UCSD-AML1 (cell line): Measurements from ENCODE around the gene NDST4.

Source experiments
- DNase-seq: peaks from one replicate; lab custom pipeline; 2025; ENCODE audit not compliant: unreplicated experiment; lab: John Stamatoyannopoulos, UW

Gene NDST4

GRCh38 chr4:114807759-114808404, 305.5 kb downstream of the NDST4 start:
- DNase-seq = peak; percentile 13

GRCh38 chr4:114807357-114807756, 306.1 kb downstream of the NDST4 start:
- DNase-seq = no peak

GRCh38 chr4:114791976-114792375, 321.4 kb downstream of the NDST4 start:
- no peak for DNase-seq

GRCh38 chr4:114785570-114785969, 327.9 kb downstream of the NDST4 start:
- no peak for DNase-seq

- DNase-seq = no peak
These were observed 330.2 kb downstream of the NDST4 start for GRCh38 chr4:114783215-114783595.

GRCh38 chr4:114782415-114783214, 330.8 kb downstream of the NDST4 start:
- DNase-seq = no peak

GRCh38 chr4:114780205-114780604, 333.2 kb downstream of the NDST4 start:
- peak; percentile 7 for DNase-seq
